SH-SY5Y (cell line): ENCODE results near the gene C12orf56.

ENCODE experiments used
- GATA2 ChIP-seq: IDR thresholded peaks from 2 replicates; pipeline ENCODE4 v1.6.1; 2011; ENCODE audit warnings: mild to moderate bottlenecking, low read depth, low read length
- GATA3 ChIP-seq: IDR thresholded peaks from 2 replicates; pipeline ENCODE4 v1.6.1; 2011; ENCODE audit warnings: low read depth, mild to moderate bottlenecking, low read length, moderate library complexity

- TF ChIP-seq GATA3 (no peak), GATA2 (no peak)
Observed at GRCh38 chr12:64362721-64363305, 27.7 kb downstream of the C12orf56 start.
